Measurements from ENCODE around the gene DIAPH2. TPM values are rescaled to one million over a fixed set of nuclear protein-coding genes. Genes with fewer than 3 reads are reported as not detected.

DIAPH2 gene
- total RNA-seq, 1 donor from 2014 or later, result 9.4 TPM

DNA sequence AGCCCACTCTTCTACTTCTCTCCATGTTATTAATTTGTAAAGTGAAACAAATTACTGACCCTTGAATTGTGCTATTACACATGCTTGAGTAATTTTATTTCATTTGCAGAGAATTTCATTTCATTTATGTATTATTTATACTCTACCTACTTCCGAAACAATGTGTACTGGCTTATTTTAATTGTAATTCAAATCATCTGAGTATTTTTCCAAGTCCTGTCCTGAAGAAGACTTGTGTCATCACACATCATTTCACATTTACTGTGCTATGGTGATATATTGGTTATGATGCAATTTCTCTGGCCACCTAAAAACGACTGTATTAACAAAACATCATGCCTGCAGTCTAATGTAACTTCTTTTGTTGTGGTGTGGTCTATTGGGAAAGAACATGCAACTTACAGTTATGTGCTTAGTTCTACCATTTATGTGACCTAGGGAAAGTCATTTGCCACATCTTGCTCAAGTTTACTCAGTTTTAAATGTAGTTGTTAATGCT is 583.6 kb downstream of the DIAPH2 start:
- DNase-seq (ENCODE audit: low spot score) (no peak), ATAC-seq (no peak)

DNA sequence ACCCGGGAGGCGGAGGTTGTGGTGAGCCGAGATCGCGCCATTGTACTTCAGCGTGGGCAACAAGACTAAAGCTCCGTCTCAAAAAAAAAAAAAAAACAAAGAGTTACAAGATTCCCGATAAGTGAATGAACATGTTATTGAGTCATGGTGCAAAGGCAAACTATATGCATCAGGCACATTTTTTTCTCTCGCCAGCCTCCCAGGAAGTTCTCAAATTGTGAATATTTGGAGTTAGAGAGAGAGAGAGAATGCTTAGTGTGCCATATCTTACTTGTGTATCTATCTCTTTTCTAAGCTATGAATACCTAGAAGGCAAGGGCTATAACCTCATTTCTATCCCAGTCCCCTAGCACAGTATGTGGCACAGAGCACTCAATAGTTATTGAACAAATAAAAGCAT is 599.9 kb downstream of the DIAPH2 start:
- ATAC-seq (no peak), DNase-seq (ENCODE audit: low spot score) (no peak)

DNA sequence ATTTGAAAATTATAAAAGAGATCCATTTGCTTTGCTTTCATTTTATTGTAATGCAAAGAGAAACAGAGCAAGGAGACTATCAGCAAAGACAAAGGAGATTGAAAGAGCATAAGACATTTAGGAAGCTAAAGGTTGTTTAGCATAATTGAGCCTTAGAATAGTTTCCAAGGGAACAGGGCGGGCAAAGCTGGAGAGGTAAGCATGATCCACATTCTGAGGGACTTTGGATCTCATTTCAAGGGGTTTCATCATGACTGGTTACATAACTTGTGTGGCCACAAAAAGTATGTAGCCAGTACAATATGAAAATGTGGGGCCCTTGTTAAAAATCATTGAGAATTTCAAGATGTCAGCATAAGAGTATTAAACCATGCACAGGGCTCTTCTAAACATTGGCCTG is 605.6 kb downstream of the DIAPH2 start:
- no peak for DNase-seq (ENCODE audit: low spot score)
- peak; percentile 67 for ATAC-seq

DNA sequence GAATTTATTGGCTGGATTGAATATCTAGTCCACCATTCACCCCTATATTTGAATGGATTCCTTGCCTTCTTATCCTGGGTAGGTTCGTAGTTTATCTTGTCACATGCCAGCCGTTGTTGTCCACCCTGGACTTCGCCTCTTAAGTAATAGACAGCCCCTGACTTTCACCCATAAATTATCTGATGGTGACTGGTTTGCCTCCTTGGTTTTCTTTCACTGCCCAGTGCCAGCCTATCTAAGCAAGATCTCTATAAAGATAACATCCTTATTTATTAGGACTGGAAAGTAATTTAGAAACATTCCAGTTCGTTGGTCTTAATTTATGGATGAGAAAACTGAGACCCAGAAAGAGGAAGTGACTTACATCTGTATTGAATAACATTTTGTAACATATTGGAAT is 609.4 kb downstream of the DIAPH2 start:
- ATAC-seq (no peak), DNase-seq (ENCODE audit: low spot score) (no peak)

DNA sequence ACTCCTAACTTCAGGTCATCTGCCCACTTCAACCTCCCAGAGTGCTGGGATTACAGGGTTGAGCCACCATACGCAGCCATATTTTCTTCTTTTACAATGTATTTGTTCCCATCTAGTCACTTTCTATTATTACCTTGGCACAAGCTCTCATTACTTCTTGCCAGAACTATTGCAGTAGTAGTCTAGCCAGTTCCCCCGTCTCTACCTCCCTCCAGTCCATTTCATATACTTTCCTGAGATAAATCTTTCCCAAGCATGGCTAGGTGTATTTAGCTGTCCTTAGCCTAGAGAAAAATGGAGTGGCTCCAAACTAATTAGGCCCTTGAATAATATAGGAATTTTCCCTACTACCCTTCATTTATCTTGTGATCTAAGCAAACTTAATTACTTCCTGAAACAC is 611.3 kb downstream of the DIAPH2 start:
- ATAC-seq, result no peak
- no peak for DNase-seq (ENCODE audit: low spot score)

DNA sequence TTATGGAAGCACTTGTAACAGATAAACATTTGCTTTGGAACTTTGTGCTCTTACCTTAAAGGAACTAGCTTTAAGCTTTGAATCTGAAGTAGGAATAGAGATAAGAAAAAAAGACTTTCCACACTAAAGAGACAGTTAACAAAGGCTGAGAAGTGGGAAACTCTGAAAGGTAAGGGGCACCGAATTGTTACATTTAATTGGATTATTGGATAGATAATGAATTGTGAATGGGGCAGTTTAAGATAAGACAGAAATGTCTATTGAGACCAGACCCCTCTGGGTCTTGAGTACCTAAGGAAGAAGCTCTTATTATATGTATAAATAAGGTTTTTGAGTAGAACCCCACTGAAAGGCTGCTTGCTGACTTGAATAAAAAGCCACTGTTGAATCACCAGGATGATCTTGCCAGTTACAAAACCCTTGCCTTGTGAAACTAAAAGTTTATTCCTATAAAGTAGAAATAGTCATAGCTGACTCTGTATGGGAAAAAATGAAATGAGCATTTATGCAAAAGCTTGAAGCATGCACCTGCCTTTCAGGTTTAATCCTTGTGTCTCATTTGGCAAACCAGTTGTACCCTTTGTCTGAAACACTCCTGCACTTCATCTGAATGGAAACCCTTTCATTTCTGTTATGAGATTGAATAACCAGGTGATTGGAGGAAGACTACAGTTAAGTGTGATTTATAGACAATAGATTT is 622.3 kb downstream of the DIAPH2 start:
- DNase-seq (ENCODE audit: low spot score) (no peak), ATAC-seq (no peak)

DNA sequence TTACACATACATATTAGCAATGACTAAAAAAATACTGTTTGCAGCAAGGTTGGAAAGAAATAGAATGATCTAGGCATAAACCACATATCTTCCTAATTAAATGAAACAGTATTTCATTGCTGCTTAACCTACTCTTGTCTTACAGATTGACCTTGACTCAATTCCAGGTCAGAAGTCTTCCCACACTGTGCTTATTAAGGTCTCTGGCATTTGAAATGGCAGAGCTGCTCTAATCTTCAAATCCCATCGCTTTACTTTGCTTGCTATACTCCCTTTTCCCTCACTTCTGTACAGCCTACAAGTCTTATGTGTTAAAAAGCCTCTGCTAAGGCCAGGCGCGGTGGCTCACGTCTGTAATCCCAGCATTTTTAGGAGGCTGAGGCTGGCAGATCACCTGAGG is 623.5 kb downstream of the DIAPH2 start:
- no peak for ATAC-seq
- DNase-seq (ENCODE audit: low spot score), result no peak

DNA sequence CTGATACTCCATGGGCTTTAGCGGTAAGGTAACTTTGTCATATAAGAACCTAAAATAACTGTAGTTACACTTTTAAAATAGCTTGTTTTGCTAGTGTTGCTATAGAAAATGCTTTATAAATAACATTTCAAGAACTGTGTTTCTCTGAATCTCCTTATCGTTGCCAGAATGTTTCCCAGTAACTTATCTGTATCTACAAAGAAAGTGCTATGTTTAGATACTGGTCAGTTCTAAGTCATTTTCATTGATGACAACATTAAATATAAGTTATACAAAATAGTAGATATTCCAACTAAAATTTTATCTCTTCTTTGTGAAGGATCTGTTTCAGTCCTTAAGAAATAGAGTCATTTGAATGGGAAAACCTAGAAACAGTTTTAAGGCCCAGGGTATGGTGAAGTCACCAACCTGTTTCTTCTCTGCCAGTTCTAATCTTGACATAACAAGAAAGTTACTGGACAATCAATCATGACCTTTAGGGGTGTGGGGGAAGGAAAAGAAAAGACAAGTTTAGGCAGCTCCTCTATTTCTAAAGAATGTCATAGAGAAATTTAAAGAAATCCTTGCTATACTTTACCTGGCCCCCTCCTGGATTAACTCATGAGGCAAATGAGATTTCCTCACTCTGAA is 625.0 kb downstream of the DIAPH2 start:
- ATAC-seq (no peak), DNase-seq (ENCODE audit: low spot score) (no peak)

DNA sequence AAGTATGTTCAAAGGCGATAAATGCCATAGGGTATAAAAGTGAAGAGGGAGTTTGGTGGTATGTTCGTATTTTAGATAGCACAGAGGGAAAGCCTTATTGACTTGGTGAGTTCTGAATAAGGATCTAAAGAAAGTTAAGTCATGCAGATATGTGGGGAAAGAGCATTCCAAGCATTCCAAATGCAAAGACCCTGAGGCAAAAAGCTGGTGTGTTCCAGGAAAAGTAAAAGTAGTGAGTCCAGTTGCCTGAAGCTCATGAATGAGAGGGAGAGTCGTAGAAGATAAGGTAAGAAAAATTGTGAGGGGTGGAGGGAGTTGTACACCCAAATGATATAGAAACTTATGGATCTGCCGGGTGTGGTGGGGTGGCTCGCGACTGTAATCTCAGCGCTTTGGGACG is 625.7 kb downstream of the DIAPH2 start:
- ATAC-seq, result no peak
- no peak for DNase-seq (ENCODE audit: low spot score)

DNA sequence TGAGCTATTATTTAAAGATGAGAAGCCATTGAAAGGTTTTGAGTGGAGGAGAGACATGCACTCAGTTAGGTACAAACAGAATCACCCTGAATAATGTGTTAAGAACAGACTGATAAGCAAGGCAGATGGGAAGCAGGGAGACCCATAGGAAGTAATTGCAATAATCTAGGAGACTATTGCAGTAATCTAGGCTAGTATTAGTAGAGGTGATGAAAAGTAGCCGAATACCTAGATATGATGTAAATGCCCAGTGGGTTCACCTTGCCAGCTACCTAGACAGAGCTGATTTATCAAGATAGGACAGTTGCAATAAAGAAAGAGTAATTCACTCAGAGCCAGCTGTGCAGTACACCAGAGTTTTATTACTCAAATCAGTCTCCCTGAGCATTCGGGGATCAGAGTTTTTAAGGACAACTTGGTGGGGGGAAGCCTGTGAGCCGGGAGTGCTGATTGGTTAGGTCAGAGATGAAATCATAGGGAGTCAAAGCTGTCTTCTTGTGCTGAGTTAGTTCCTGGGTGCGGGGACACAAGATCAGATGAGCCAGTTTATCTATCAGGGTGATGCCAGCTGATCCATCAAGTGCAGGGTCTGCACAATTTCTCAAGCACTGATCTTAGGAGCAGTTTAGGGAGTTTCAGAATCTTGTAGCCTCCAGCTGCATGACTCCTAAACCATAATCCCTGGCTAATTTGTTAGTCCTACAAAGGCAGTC is 626.6 kb downstream of the DIAPH2 start:
- ATAC-seq (no peak), DNase-seq (ENCODE audit: low spot score) (no peak)

DNA sequence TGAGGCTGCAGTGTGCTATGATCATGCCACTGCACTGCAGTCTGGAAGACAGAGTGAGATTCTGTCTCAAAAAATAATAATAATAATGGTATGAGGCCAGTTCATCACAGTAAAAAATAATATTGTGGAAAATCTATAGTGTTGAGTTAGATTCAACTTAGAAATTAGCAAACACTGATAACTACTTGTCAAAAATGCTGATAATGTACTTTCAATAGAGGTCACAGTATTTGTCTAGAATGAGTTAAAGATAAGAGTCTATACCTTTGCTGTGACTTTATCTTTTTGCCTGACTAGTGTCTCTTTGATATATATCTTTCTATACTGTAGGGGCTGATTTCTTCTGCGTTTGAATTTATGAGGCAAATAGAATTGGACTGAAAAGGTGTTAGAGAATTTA is 629.7 kb downstream of the DIAPH2 start:
- DNase-seq (ENCODE audit: low spot score), result no peak
- ATAC-seq, result no peak

DNA sequence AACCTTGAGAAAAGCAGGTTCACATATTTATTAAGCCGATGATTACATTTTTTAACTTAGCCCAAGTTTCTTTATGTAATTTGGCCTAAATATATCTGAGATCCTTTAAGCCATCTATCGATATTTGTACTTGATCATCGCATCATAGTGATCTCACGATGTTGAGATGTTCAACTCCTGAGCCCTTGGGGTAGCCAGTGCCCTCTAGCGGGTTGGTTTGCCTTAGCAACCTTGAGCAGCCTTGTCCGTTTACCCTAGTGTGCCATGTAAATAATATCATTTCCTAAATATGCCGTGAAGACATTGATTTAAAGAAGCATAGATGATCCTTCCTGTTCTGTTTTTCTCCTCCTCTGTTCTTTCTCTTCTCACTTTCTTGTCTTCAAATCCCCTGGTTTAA is 631.3 kb downstream of the DIAPH2 start:
- DNase-seq (ENCODE audit: low spot score) (no peak), ATAC-seq (no peak)

DNA sequence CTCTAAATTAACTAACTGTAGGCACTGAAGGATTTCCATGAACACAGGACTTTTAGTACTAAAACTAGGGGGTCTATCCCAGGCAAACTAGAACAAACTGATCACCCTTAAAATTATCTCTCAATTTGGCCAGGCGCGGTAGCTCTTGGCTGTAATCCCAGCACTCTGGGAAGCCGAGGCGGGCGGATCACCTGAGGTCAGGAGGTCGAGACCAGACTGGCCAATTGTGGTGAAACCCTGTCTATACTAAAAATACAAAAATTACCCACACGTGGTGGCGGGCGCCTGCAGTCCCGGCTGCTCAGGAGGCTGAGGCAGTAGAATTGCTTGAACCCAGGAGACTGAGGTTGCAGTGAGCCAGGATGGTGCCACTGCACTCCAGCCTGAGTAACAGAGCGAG is 635.7 kb downstream of the DIAPH2 start:
- DNase-seq (ENCODE audit: low spot score) (peak; percentile 54), ATAC-seq (peak; percentile 70)

DNA sequence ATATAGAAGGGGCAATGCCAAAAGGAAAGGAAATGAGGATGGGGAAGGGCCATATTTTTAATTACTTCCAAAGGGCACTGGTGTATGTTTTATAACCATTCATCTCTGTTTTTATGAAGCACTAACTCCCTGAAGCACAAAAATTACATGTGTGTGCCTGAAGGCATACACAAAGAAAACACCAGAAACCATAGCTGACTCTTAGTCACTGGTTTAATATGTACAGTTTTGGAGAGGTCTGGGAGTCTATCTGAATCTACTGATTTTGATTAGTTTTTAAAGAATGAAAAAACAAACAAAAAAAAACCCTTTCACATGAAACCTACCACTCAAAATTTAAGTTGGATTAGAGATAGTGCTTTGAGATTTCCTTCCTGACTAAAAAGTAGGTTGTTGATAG is 637.8 kb downstream of the DIAPH2 start:
- DNase-seq (ENCODE audit: low spot score) (no peak), ATAC-seq (no peak)

DNA sequence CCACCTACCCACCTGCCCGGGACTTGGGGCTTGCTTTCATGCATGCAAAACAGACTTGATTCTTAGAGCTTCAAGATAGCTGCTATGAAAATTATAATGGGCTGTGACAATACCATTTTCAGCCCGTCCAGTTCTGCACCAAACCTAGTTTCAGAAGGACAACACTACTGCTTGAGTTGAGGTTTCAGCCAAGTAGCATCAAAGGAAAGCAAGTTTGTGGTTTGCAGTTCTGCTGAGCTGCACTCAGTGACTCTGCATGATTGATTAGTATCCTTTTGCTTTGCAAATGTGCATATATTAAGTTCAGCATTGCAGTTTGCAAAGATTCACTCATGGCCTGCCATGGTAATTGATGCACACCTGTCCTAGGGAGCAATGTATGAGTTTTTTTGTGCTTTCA is 641.8 kb downstream of the DIAPH2 start:
- ATAC-seq, result no peak
- DNase-seq (ENCODE audit: low spot score), result no peak

DNA sequence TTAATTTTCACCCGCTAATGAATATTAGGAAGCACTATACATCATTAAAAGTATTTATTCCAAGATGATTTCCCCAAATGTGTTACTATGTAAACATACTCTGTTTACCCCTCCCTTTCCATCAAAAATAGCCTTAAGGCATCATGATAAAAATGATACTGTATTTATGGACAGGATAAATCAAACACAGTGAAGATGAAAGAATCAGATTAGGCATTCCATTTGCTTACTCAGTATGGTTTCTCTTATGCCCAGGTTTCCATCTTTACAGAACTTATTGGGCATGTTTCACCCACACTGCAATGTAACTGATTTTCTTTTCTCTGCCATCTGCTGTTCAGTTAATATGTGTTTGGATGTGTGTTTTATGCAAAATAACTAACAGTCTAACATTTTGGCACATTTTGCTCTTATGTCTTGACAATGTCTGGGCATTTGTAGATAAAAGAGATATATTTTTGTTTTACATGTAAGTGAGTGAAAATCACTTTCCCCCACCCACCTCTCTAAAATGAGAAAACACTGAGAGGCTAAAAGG is 644.3 kb downstream of the DIAPH2 start:
- ATAC-seq (no peak), DNase-seq (ENCODE audit: low spot score) (no peak)

DNA sequence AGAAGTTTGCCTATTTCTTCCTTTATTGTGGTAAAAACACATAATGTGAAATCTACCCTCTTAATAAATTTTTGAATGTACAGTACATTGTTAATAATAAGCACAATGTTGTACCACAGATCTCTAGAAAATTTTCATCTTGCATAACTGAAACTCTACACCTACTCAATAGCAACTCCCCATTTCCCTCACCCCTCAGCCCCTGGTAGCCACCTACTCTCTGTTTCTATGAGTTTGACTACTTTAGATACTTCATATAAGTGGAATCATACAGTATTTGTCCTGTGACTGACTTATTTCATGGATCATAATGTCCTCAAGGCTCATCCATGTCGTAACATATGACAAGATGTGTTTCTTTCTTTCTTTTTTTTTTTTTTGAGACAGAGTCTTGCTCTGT is 645.5 kb downstream of the DIAPH2 start:
- ATAC-seq (no peak), DNase-seq (ENCODE audit: low spot score) (no peak)

DNA sequence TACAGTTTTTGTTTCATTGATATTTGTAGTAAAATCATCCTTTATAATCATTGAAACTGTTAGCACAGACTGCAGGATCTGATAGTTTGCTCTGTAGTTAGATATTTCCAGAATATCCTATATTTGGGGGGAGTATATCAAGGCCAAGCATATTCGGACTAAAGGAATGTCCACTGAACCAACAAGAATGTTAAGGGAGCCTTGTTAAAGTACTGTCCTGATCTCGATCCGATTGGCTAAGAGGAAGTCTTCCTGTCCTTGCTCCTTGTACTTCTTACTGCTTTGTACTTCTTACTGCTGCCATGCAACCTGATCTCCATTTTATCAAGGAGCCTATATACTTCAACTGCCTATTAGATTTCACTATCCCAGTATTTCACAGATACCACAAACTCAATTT is 648.3 kb downstream of the DIAPH2 start:
- ATAC-seq (no peak), DNase-seq (ENCODE audit: low spot score) (no peak)

DNA sequence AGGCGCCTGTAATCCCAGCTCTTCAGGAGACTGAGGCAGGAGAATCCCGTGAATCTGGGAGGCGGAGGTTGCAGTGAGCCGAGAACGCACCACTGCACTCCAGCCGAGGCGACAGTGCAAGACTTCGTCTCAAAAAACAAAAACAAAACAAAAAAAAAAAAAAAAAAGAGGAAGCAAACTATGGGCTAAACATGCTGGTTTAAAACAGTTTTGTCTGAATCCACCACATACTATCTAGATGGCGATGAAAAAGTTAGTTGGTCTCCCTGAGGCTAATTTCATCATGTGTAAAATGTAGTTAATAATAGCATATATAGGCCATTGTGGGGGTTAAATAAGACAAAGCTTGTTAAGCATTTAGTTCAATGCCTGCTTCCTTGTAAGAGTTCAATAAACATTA is 650.2 kb downstream of the DIAPH2 start:
- DNase-seq (ENCODE audit: low spot score) (no peak), ATAC-seq (no peak)

DNA sequence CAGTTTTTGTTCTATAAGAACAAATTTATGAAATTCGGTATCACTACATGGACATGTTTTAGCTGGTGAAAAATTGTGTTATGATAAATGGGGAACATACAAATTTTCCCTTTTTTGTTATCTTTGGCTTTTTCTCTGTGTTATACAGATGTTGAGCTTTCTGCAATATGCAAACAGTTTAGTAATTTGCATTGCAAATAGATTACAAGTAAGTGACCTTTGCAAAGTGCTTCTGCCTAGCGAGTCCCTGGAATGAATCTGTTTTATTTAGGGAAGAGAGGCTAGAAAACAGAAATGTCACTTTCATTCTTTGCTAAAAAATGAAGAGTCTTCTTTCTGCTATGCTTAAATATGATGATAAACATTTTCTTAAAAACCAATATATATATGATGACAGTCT is 660.1 kb downstream of the DIAPH2 start:
- DNase-seq (ENCODE audit: low spot score), result no peak
- ATAC-seq, result no peak

DNA sequence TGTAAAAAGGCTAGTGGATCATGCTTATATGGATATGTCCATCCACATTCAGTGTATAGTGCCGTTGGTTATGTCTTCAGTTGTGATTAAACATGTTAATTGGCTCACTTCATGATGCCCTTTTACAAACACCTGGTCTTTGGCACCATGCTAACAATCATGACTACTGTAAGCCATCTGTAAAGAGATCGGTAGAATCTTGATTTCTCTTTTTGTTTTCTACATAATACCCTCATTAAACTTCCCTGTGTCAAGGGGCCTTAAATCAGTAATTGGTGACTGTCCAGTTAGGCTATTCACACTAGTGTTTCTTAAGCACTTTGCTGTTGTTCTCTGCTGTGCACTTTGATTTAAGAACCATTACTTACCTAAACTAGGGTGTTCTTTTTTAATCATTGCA is 674.3 kb downstream of the DIAPH2 start:
- no peak for DNase-seq (ENCODE audit: low spot score)
- no peak for ATAC-seq

DNA sequence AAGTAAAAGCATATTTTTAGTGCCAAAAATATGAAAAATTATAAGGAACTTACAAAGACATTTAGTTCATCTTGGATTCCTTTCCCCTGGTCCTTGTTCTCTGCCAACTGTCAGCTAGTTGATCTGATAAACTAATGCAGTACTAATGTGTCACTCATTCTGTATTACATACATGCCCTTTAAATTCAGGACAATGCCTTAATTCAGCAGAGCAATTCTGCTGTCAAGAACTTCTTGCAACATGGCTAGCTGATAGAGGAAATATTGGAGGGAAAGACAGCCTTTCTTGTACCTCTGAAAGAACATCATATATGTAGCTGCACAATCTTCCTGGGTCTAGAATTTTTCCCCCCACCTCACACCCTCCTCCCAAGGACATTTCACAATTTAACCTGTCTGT is 679.2 kb downstream of the DIAPH2 start:
- ATAC-seq (no peak), DNase-seq (ENCODE audit: low spot score) (no peak)

Data from left lobe of liver (tissue), 2 donors.